Stimulated activated naive B cell treated with anti-CD40 and anti-IgM and Interleukin-4, amounts not matched to agents 10 μg/mL and 1 μg/mL and 100 μg/mL, for 72 hours (primary cell): ENCODE data around the gene CYTIP.

Experiments used
- ATAC-seq, 2 donors: fragments of 150-1000 bp; cut with Tn5 transposase; replicated peaks; 2 replicates each; pipeline ENCODE4 v1.10.0; 2021; ENCODE audit warnings: moderate library complexity in 1 of 2
- DNase-seq: peaks from one replicate; pipeline ENCODE4 v3.0.0; 2021
- H3K27ac Mint-ChIP-seq: one replicate; pipeline ENCODE4 v1.8.0; 2022; ENCODE audit warnings: mild to moderate bottlenecking, mixed read lengths
- H3K27me3 Mint-ChIP-seq, 2 donors: one replicate each; pipeline ENCODE4 v1.8.0; 2022; ENCODE audit warnings: mixed read lengths in 2 of 2
- H3K36me3 Mint-ChIP-seq, 2 donors: one replicate each; pipeline ENCODE4 v1.8.0; 2022; ENCODE audit warnings: mixed read lengths in 2 of 2, mild to moderate bottlenecking in 1 of 2
- H3K4me1 Mint-ChIP-seq, 2 donors: one replicate each; pipeline ENCODE4 v1.8.0; 2022; ENCODE audit warnings: mixed read lengths in 2 of 2, mild to moderate bottlenecking in 1 of 2
- H3K4me3 Mint-ChIP-seq, 2 donors: one replicate each; pipeline ENCODE4 v1.8.0; 2022; ENCODE audit warnings: mild to moderate bottlenecking in 2 of 2, mixed read lengths in 2 of 2, moderate library complexity in 1 of 2
- H3K9me3 Mint-ChIP-seq, 2 donors: one replicate each; pipeline ENCODE4 v1.8.0; 2022; ENCODE audit warnings: mixed read lengths in 2 of 2, mild to moderate bottlenecking in 1 of 2

CYTIP gene

GRCh38 chr2:157473581-157473980 lies 29.7 kb upstream of the CYTIP start:
- Mint-ChIP-seq H3K9me3 (no peaks in the 10 kb centered on the region), H3K4me1 (peaks cover 29 to 59% of the 10 kb centered on the region in 2 donors), H3K27ac (peak overlapping the region; percentile 25), H3K27me3 (no peaks in the 10 kb centered on the region), H3K4me3 (no peak overlapping the region), H3K36me3 (no peaks in the 10 kb centered on the region)
- no peak for ATAC-seq
- DNase-seq: no peak

DNA sequence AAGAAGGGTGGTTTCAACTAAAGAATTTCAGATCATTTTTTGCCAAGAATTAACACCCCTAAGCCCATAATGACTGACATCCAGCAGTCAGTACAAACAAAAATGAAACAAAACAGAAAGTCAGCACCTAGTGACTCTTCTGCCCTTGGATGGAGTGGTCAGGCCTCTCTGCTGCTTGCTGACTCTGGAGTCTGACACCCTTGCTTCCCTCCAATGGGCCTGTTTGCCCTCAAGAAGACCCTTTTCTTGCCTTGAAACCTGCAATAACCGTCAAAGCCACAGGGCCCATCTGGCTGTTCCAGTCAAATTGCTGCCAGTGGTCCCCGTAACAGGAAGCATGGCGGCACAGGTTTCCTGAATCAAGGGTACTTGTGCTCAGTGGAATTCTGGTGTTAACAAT lies 27.2 kb upstream of the CYTIP start:
- DNase-seq (no peak), ATAC-seq (no peak)
- H3K4me3 Mint-ChIP-seq: peak overlapping the region; percentile 39 to 57
- H3K4me1 Mint-ChIP-seq: peaks cover 33 to 67% of the 10 kb centered on the region in 2 donors
- peaks cover 2 to 4% of the 10 kb centered on the region in 2 donors for H3K9me3 Mint-ChIP-seq
- peaks cover 0 to 3% of the 10 kb centered on the region in 2 donors for H3K36me3 Mint-ChIP-seq
- peak overlapping the region; percentile 94 for H3K27ac Mint-ChIP-seq
- no peaks in the 10 kb centered on the region for H3K27me3 Mint-ChIP-seq

DNA sequence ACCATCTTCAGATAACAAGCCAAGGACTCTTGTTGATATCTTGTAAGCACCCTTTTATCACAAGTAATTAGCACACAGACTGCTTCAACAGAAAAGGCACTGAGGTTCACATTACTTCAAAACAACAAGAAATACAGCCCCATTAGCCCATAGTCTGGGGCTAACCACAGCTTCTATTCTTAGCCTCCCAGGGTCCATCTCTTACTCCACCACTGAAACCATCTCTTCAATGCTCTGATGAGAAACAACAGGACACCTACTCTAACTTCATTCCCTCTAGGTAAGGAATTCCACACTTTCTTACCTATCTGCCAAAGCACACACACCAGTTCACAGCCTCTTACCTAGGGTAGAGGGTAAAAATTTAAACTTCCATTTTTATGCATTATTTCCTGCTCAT lies 26.4 kb upstream of the CYTIP start:
- no peaks in the 10 kb centered on the region for H3K27me3 Mint-ChIP-seq
- H3K9me3 Mint-ChIP-seq: peaks cover 7 to 9% of the 10 kb centered on the region in 2 donors
- peak in 1 of 2 donors; percentile 19 for ATAC-seq
- peak overlapping the region; percentile 99 for H3K27ac Mint-ChIP-seq
- peaks cover 4 to 8% of the 10 kb centered on the region in 2 donors for H3K36me3 Mint-ChIP-seq
- H3K4me1 Mint-ChIP-seq: peaks cover 40 to 68% of the 10 kb centered on the region in 2 donors
- peak overlapping the region; percentile 51 to 69 for H3K4me3 Mint-ChIP-seq
- DNase-seq: no peak

- peaks cover 41 to 71% of the 10 kb centered on the region in 2 donors for H3K4me1 Mint-ChIP-seq
- no peaks in the 10 kb centered on the region for H3K27me3 Mint-ChIP-seq
- peak overlapping the region; percentile 81 to 83 for H3K4me3 Mint-ChIP-seq
- H3K27ac Mint-ChIP-seq: peak overlapping the region; percentile 99
- DNase-seq (no peak), ATAC-seq (no peak)
- peaks cover 7 to 9% of the 10 kb centered on the region in 2 donors for H3K9me3 Mint-ChIP-seq
- H3K36me3 Mint-ChIP-seq: peaks cover 4 to 9% of the 10 kb centered on the region in 2 donors
Observed at GRCh38 chr2:157469726-157470125, 25.8 kb upstream of the CYTIP start.

GRCh38 chr2:157468931-157469708 lies 25.2 kb upstream of the CYTIP start:
- peak overlapping the region; percentile 99 for H3K27ac Mint-ChIP-seq
- DNase-seq (peak; percentile 58), ATAC-seq (peak; percentile 83 to 84)
- peak overlapping the region; percentile 81 to 83 for H3K4me3 Mint-ChIP-seq
- peaks cover 7 to 9% of the 10 kb centered on the region in 2 donors for H3K9me3 Mint-ChIP-seq
- H3K27me3 Mint-ChIP-seq: no peaks in the 10 kb centered on the region
- H3K4me1 Mint-ChIP-seq: peaks cover 45 to 75% of the 10 kb centered on the region in 2 donors
- peaks cover 4 to 9% of the 10 kb centered on the region in 2 donors for H3K36me3 Mint-ChIP-seq

DNA sequence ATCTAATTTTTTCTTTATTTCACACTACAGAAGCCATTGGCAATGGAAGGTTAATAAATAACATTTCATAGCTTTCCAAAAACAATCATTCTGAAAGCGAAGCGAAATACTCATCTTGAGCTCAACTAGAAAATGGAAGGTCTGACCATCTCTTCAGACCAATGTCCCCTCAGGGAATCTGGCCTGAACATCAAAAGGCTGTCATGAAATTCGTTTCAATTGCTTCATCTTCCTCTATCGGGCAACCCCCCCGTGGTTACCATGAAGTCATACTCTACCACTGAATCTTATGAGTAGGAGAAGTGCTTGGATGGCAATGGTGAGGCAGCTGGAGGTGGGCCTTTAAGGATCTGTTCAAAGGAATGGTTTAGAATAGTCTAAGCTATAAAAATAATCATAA lies 22.9 kb upstream of the CYTIP start:
- Mint-ChIP-seq H3K36me3 (peaks cover 4 to 9% of the 10 kb centered on the region in 2 donors), H3K4me1 (peaks cover 36 to 71% of the 10 kb centered on the region in 2 donors), H3K27me3 (no peaks in the 10 kb centered on the region), H3K27ac (peak overlapping the region; percentile 93), H3K4me3 (no peak overlapping the region), H3K9me3 (peaks cover 7 to 9% of the 10 kb centered on the region in 2 donors)
- peak; percentile 61 for DNase-seq
- peak; percentile 37 to 44 for ATAC-seq

DNA sequence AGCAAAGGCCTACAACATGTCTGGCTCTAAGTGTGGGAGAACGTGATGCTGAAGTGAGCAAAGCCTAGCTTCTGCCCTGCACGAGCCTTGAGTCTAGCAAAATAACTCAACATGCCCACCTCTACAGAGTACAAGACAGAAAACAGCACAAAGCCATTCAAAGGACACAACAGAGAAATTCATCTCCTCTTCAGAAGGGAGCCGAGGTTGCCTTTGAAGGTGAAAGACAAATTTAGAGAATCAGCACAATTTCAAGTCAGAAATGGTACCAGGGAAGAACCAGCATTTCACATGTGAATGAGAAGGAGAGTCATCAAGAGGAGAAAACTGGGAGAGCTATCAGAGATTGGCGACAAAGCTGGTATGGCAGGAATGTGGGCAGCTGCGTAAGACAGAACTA lies 21.7 kb upstream of the CYTIP start:
- Mint-ChIP-seq H3K9me3 (peaks cover 7 to 9% of the 10 kb centered on the region in 2 donors), H3K4me1 (peaks cover 32 to 64% of the 10 kb centered on the region in 2 donors), H3K36me3 (peaks cover 4 to 9% of the 10 kb centered on the region in 2 donors), H3K4me3 (no peak overlapping the region), H3K27ac (peak overlapping the region; percentile 93), H3K27me3 (no peaks in the 10 kb centered on the region)
- DNase-seq (no peak), ATAC-seq (no peak)

DNA sequence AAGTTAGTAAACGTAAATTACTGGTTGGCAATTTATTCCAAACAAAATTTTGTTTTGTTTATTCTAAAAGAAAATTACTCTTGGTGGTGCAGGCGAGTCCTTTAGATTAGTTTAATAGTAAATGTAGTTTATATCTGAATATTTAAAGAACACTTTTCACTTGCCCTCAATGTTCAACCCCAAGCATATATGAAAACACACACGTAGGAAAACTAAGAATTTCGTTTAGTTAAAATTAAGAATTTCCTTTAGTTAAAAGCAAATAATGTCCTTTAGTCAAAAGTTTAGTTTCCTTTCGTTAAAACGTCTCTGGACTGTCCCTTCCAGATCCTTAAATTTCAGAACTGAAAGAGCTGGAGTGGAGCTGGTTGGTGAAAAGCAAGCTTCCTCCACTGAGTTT lies 19.1 kb upstream of the CYTIP start:
- Mint-ChIP-seq H3K27me3 (no peaks in the 10 kb centered on the region), H3K4me1 (peaks cover 27 to 54% of the 10 kb centered on the region in 2 donors), H3K9me3 (peaks cover 7 to 9% of the 10 kb centered on the region in 2 donors), H3K36me3 (peaks cover 4 to 9% of the 10 kb centered on the region in 2 donors), H3K4me3 (no peak overlapping the region), H3K27ac (no peak overlapping the region)
- no peak for DNase-seq
- ATAC-seq: no peak

DNA sequence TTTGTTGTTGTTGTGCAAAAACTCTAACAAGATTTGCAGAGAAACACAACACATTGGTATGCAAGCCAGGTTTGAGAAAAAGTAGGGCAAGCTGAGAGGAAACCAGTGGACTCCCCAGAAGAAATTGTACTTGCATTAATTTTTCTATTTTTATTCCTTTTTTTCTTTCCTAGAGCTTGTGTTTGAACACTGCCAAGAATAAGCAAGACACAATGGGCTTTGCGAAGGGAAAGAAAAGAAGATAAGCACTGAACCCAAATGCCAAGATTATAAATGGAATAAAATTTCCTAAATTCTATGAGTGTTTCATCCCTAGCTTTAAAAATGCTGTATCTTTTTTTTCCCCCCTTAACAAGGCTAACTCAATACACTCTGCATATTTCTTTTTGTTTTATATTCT lies 17.0 kb upstream of the CYTIP start:
- DNase-seq (no peak), ATAC-seq (no peak)
- Mint-ChIP-seq H3K4me3 (no peak overlapping the region), H3K9me3 (peaks cover 5 to 6% of the 10 kb centered on the region in 2 donors), H3K27ac (no peak overlapping the region), H3K36me3 (peaks cover 4 to 6% of the 10 kb centered on the region in 2 donors), H3K4me1 (peaks cover 16 to 39% of the 10 kb centered on the region in 2 donors), H3K27me3 (no peaks in the 10 kb centered on the region)

GRCh38 chr2:157460384-157460837 lies 16.5 kb upstream of the CYTIP start:
- DNase-seq: no peak
- Mint-ChIP-seq H3K4me3 (no peak overlapping the region), H3K9me3 (peaks cover under 1 to 2% of the 10 kb centered on the region in 2 donors), H3K36me3 (peaks cover 0 to 1% of the 10 kb centered on the region in 2 donors), H3K4me1 (peaks cover 12 to 39% of the 10 kb centered on the region in 2 donors), H3K27ac (no peak overlapping the region), H3K27me3 (no peaks in the 10 kb centered on the region)
- ATAC-seq: no peak

DNA sequence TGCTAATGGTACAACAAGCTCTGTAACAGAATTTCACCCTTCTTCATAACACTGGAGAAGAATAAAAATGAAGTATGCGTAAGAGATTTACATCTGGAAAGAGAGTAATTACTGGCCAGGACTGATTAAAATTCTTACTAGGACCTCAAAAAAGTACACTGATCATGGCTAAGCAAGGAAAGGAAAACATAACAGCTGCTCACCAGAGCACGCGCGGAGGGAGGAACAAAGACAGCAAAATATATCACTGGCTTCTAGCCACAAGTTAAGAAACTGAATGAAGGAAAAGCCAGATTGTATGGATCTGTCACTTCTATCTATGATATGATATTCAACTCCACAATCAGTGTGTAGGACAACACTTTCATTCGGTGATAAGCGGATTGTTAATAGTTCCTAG lies 15.6 kb upstream of the CYTIP start:
- Mint-ChIP-seq H3K9me3 (peaks cover 0 to 1% of the 10 kb centered on the region in 2 donors), H3K27ac (no peak overlapping the region), H3K4me3 (no peak overlapping the region), H3K36me3 (no peaks in the 10 kb centered on the region), H3K27me3 (no peaks in the 10 kb centered on the region), H3K4me1 (peaks cover 9 to 34% of the 10 kb centered on the region in 2 donors)
- no peak for DNase-seq
- ATAC-seq: no peak

GRCh38 chr2:157447741-157448140 lies 3.9 kb upstream of the CYTIP start:
- H3K4me3 Mint-ChIP-seq: no peak overlapping the region
- DNase-seq (no peak), ATAC-seq (no peak)
- peaks cover 30 to 49% of the 10 kb centered on the region in 2 donors for H3K4me1 Mint-ChIP-seq
- no peaks in the 10 kb centered on the region for H3K27me3 Mint-ChIP-seq
- no peak overlapping the region for H3K27ac Mint-ChIP-seq
- H3K9me3 Mint-ChIP-seq: no peaks in the 10 kb centered on the region
- H3K36me3 Mint-ChIP-seq: peaks cover 6 to 9% of the 10 kb centered on the region in 2 donors

- no peak for DNase-seq
- no peak overlapping the region for H3K4me3 Mint-ChIP-seq
- no peak for ATAC-seq
- H3K36me3 Mint-ChIP-seq: peaks cover 12 to 16% of the 10 kb centered on the region in 2 donors
- no peaks in the 10 kb centered on the region for H3K27me3 Mint-ChIP-seq
- H3K4me1 Mint-ChIP-seq: peaks cover 30 to 42% of the 10 kb centered on the region in 2 donors
- no peaks in the 10 kb centered on the region for H3K9me3 Mint-ChIP-seq
- no peak overlapping the region for H3K27ac Mint-ChIP-seq
Observed at GRCh38 chr2:157447031-157447430, 3.1 kb upstream of the CYTIP start.

DNA sequence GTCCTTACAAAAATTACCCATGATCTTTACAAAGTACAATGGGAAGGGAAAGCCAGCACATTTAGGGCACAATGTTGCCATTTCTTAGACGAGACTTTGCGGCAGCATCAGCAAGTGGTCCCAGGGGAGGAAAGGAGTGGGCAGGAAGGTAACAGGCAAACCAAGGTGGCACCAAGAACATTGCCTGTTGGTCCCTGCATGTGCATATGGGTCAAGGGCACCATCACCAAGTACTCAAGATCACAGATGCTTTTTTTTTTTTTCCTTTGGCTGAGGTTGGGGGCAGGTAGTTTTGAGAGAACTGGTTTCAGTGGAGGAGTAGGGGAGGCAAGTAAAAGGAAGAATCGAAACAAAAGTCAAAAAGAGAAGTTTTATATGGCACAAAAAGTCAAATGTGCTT lies 752 bp upstream of the CYTIP start:
- peak overlapping the region; percentile 88 for H3K4me3 Mint-ChIP-seq
- peak; percentile 76 for DNase-seq
- ATAC-seq: peak; percentile 60 to 70
- H3K4me1 Mint-ChIP-seq: peaks cover 41 to 55% of the 10 kb centered on the region in 2 donors
- peaks cover 35 to 40% of the 10 kb centered on the region in 2 donors for H3K36me3 Mint-ChIP-seq
- no peaks in the 10 kb centered on the region for H3K9me3 Mint-ChIP-seq
- H3K27me3 Mint-ChIP-seq: no peaks in the 10 kb centered on the region
- H3K27ac Mint-ChIP-seq: peak overlapping the region; percentile 92

- H3K9me3 Mint-ChIP-seq: no peaks in the 10 kb centered on the region
- H3K27me3 Mint-ChIP-seq: no peaks in the 10 kb centered on the region
- DNase-seq (no peak), ATAC-seq (peak; percentile 20 to 27)
- peak overlapping the region; percentile 92 for H3K27ac Mint-ChIP-seq
- peaks cover 39 to 62% of the 10 kb centered on the region in 2 donors for H3K4me1 Mint-ChIP-seq
- peaks cover 43 to 51% of the 10 kb centered on the region in 2 donors for H3K36me3 Mint-ChIP-seq
- H3K4me3 Mint-ChIP-seq: peak overlapping the region; percentile 88
Observed at GRCh38 chr2:157443090-157443489, 799 bp downstream of the CYTIP start.
